MM.1S (cell line): ENCODE measurements around the gene UNC5C.

Source experiments
- CTCF ChIP-seq: fragments of 300-600 bp; sonication (generic); IDR thresholded peaks from 2 replicates; pipeline ENCODE4 v1.5.1; 2016; ENCODE audit warnings: antibody characterized with exemption, low read length, mixed read lengths
- EZH2phosphoT487 ChIP-seq: fragments of 300-600 bp; sonication (generic); IDR thresholded peaks from 2 replicates; pipeline ENCODE4 v1.6.1; 2018; ENCODE audit warnings: antibody characterized with exemption, low read length

GRCh38 chr4:95529946-95530345 lies 18.8 kb downstream of the UNC5C start:
- TF ChIP-seq CTCF (no peak), EZH2phosphoT487 (no peak)
